A549 (cell line): Measurements from ENCODE around the gene MRPS24. TPM values are rescaled to one million over a fixed set of nuclear protein-coding genes. Genes with fewer than 3 reads are reported as not detected.

Experiments used
- ATAC-seq, 2 experiments: fragments of 200-7000 bp in 1 of 2; fragments of >200 bp in 1 of 2; cut with Nextera tagmentation in 1 of 2; cut with Tn5 transposase in 1 of 2; 3 replicates each; pipeline versions ENCODE4 v1.8.0 to v1.9.1; 2018 to 2020; ENCODE audit warnings: mild to moderate bottlenecking in 1 of 2, moderate library complexity in 1 of 2
- CTCF ChIA-PET: fragments of 300-600 bp; sonication (Branson Sonifier 250); formaldehyde crosslinking; extraction: SDS; loops from one replicate; lab custom pipeline; 2021; ENCODE audit warnings: antibody characterized with exemption, inconsistent platforms; lab: Yijun Ruan, JAX
- POLR2A ChIA-PET: fragments of 350-600 bp; formaldehyde crosslinking; extraction: SDS; loops from one replicate; lab custom pipeline; 2021; ENCODE audit warnings: antibody characterized with exemption, inconsistent platforms; lab: Yijun Ruan, JAX
- DNase-seq, 2 experiments: peaks; one replicate each; pipeline versions ENCODE4 v3.0.0 to v3.0.0-alpha.2; 2011 to 2016; ENCODE audit warnings: low read depth in 1 of 2, low spot score in 1 of 2
- FAIRE-seq: peaks from 2 replicates; lab custom pipeline; 2011; peaks lifted over from hg19 to GRCh38; lab: Jason Lieb, UNC
- H3K27ac ChIP-seq, 2 experiments: fragments of >200 bp; sonication (Bioruptor Twin); formaldehyde crosslinking; 3 replicates each; pipeline ENCODE4 v1.5.1; 2016 to 2017
- H3K4me1 ChIP-seq: fragments of >200 bp; sonication (Bioruptor Twin); formaldehyde crosslinking; 3 replicates; pipeline ENCODE4 v1.6.1; 2016
- H3K4me2 ChIP-seq: fragments of >200 bp; sonication (Bioruptor Twin); formaldehyde crosslinking; 3 replicates; pipeline ENCODE4 v1.6.1; 2016
- H3K4me3 ChIP-seq: fragments of >200 bp; sonication (Bioruptor Twin); formaldehyde crosslinking; 3 replicates; pipeline ENCODE4 v1.5.1; 2016
- H3K9me3 ChIP-seq: fragments of >200 bp; sonication (Bioruptor Twin); formaldehyde crosslinking; 3 replicates; pipeline ENCODE4 v1.6.1; 2016
- ATOH8 ChIP-seq: fragments of 250-450 bp; sonication (Bioruptor Pico); IDR thresholded peaks from 2 replicates; pipeline ENCODE4 v1.5.0; 2020; ENCODE audit warnings: low read depth, mild to moderate bottlenecking, moderate library complexity
- BHLHE40 ChIP-seq: IDR thresholded peaks from 2 replicates; pipeline ENCODE4 v1.6.1; 2012; ENCODE audit warnings: low read depth, low read length, inconsistent platforms
- CBX2 ChIP-seq: fragments of 200-600 bp; sonication (generic); IDR thresholded peaks from 2 replicates; pipeline ENCODE4 v1.6.1; 2016; ENCODE audit warnings: low read depth, mild to moderate bottlenecking, borderline replicate concordance
- CHD2 ChIP-seq: fragments of 150-350 bp; IDR thresholded peaks from 2 replicates; pipeline ENCODE4 v1.6.1; 2014; ENCODE audit warnings: low read length; ENCODE audit not compliant: partially characterized antibody
- CTCF ChIP-seq: fragments of >200 bp; sonication (Bioruptor Twin); formaldehyde crosslinking; IDR thresholded peaks from 3 replicates; pipeline ENCODE4 v1.5.1; 2016
- E2F6 ChIP-seq: IDR thresholded peaks from 2 replicates; pipeline ENCODE4 v1.6.1; 2012; ENCODE audit warnings: low read depth, borderline replicate concordance
- ELK1 ChIP-seq: fragments of 150-350 bp; IDR thresholded peaks from 2 replicates; pipeline ENCODE4 v1.6.1; 2014; ENCODE audit warnings: low read depth, mild to moderate bottlenecking, low read length
- FOSB ChIP-seq: fragments of 250-450 bp; sonication (Bioruptor Pico); IDR thresholded peaks from 2 replicates; pipeline ENCODE4 v1.5.0; 2020; ENCODE audit warnings: mild to moderate bottlenecking, moderate library complexity
- FOXS1 ChIP-seq: fragments of 250-450 bp; sonication (Bioruptor Pico); IDR thresholded peaks from 2 replicates; pipeline ENCODE4 v1.5.0; 2020; ENCODE audit warnings: mild to moderate bottlenecking, moderate library complexity
- HDAC2 ChIP-seq: fragments of 200-600 bp; sonication (generic); IDR thresholded peaks from 2 replicates; pipeline ENCODE4 v1.6.1; 2016
- HES2 ChIP-seq: fragments of >200 bp; sonication (Bioruptor Twin); formaldehyde crosslinking; IDR thresholded peaks from 2 replicates; pipeline ENCODE4 v1.6.1; 2016
- HOXB13 ChIP-seq: fragments of 250-450 bp; sonication (Bioruptor Pico); IDR thresholded peaks from 2 replicates; pipeline ENCODE4 v1.5.0; 2020; ENCODE audit warnings: low read depth, mild to moderate bottlenecking, moderate library complexity
- JUN ChIP-seq, 2 experiments: fragments of >200 bp; sonication (Bioruptor Twin); formaldehyde crosslinking; IDR thresholded peaks; 2 replicates in 1 of 2; 3 replicates in 1 of 2; pipeline ENCODE4 v1.6.1; 2016 to 2017
- JUNB ChIP-seq: fragments of >200 bp; sonication (Bioruptor Twin); formaldehyde crosslinking; IDR thresholded peaks from 2 replicates; pipeline ENCODE4 v1.6.1; 2016
- PHF8 ChIP-seq: fragments of 200-600 bp; sonication (generic); IDR thresholded peaks from 2 replicates; pipeline ENCODE4 v1.6.1; 2016; ENCODE audit warnings: low read depth, mild to moderate bottlenecking, antibody characterized with exemption, moderate library complexity, borderline replicate concordance
- RCOR1 ChIP-seq: fragments of 150-350 bp; IDR thresholded peaks from 2 replicates; pipeline ENCODE4 v1.6.1; 2014; ENCODE audit warnings: antibody characterized with exemption, low read length, low read depth
- RNF2 ChIP-seq: fragments of 200-600 bp; sonication (generic); IDR thresholded peaks from 2 replicates; pipeline ENCODE4 v1.6.1; 2016; ENCODE audit warnings: low read depth, mild to moderate bottlenecking, antibody characterized with exemption, moderate library complexity, borderline replicate concordance
- TFCP2L1 ChIP-seq: fragments of 250-450 bp; sonication (Bioruptor Pico); IDR thresholded peaks from 2 replicates; pipeline ENCODE4 v1.5.0; 2021; ENCODE audit warnings: mild to moderate bottlenecking
- ZC3H11A ChIP-seq: fragments of 450-650 bp; IDR thresholded peaks from 2 replicates; pipeline ENCODE4 v1.6.1; 2014; ENCODE audit warnings: antibody characterized with exemption, mild to moderate bottlenecking
- ZNF302 ChIP-seq: fragments of 250-450 bp; sonication (Bioruptor Pico); IDR thresholded peaks from 2 replicates; pipeline ENCODE4 v1.9.0; 2021; ENCODE audit warnings: inconsistent platforms, mild to moderate bottlenecking, moderate library complexity
- WGBS: methylation state at CpG from one replicate; pipeline ENCODE4 v1.1.6; 2017; ENCODE audit errors: missing lambda C conversion rate; 5-methylcytosine and 5-hydroxymethylcytosine counted together
- polyA plus RNA-seq, 4 experiments: library from polyadenylated mRNA; depleted of rRNA in 3 of 4; stranded (reverse); fragments of >200 nt; fragmentation: RNase III in 1 of 4; extraction: RNeasy Plus Mini Kit Qiagen cat#74134 plus additional on column Dnase treatment in 1 of 4; gene quantifications; 2 replicates in 3 of 4; 3 replicates in 1 of 4; pipeline ENCODE4 v1.2.3, GENCODE V29; 2011 to 2017

The MRPS24 gene
- polyA plus RNA-seq, 2 of the 4 experiments (the other 2 are of a cell fraction): 170 to 226 TPM

GRCh38 chr7:43876976-43877745 is 7.8 kb upstream of the MRPS24 start:
- Histone ChIP-seq H3K9me3 (no peaks in the 10 kb centered on the region), H3K4me1 (peaks cover 16% of the 10 kb centered on the region)
- no peak for ATAC-seq
- WGBS: 92% methylated on average over 29 of the region's 29 CpGs
- CTCF ChIA-PET: interaction anchor here (0.8 to 1.1 kb wide), 3 partner anchors 13 to 38 kb away, joined by 3 to 6 read pairs (median 3); no protein-coding TSS in a partner anchor
- TF ChIP-seq HDAC2: no peak
- TF ChIP-seq ZNF302 (CRISPR knock-in tag): no peak
- no peak for TF ChIP-seq PHF8
- TF ChIP-seq HOXB13 (CRISPR knock-in tag): no peak
- no peak for TF ChIP-seq CTCF
- TF ChIP-seq, all 56 proteins: peak for 0
- Histone ChIP-seq H3K4me2 (no peak overlapping the region), H3K27ac (no peak overlapping the region), H3K4me3 (no peak overlapping the region)
- DNase-seq (no peak), FAIRE-seq (no peak)
- POLR2A ChIA-PET: no interaction called here

GRCh38 chr7:43876241-43876640 is 6.9 kb upstream of the MRPS24 start:
- POLR2A ChIA-PET: no interaction called here
- H3K27ac ChIP-seq: no peak overlapping the region
- 92% methylated on average over 7 of the region's 7 CpGs for WGBS
- peaks cover 14% of the 10 kb centered on the region for H3K4me1 ChIP-seq
- DNase-seq: no peak
- TF ChIP-seq ATOH8 (CRISPR knock-in tag) (no peak), ELK1 (no peak), TFCP2L1 (no peak), JUNB (no peak), FOXS1 (CRISPR knock-in tag) (no peak), HOXB13 (CRISPR knock-in tag) (no peak), CBX2 (no peak), ZC3H11A (no peak), HES2 (no peak), JUN (IDR thresholded peaks at IDR 0.05) (no peak), FOSB (CRISPR knock-in tag) (no peak), CHD2 (no peak), BHLHE40 (no peak), RCOR1 (no peak), RNF2 (no peak), E2F6 (no peak)
- TF ChIP-seq, all 56 proteins: peak for 0
- CTCF ChIA-PET: interaction anchor here (0.6 to 1.1 kb wide), 3 partner anchors 14 to 100 kb away, joined by 3 to 6 read pairs (median 3); no protein-coding TSS in a partner anchor
- Histone ChIP-seq H3K9me3 (peaks cover 1% of the 10 kb centered on the region; the same call in 1 of the 3 replicates), H3K4me2 (no peak overlapping the region), H3K4me3 (no peak overlapping the region)
- FAIRE-seq: no peak
- ATAC-seq: no peak
